Heart left ventricle (tissue), 16 donors: ENCODE data around the gene TOLLIP. TPM values are rescaled to one million over a fixed set of nuclear protein-coding genes. Genes with fewer than 3 reads are reported as not detected.

Source experiments
- ATAC-seq, 4 donors: fragments of 200-7000 bp; cut with Tn5 transposase; one replicate each; pipeline ENCODE4 v1.9.1; 2020 to 2022; ENCODE audit warnings: moderate library complexity in 4 of 4, mild to moderate bottlenecking in 3 of 4, moderate number of reproducible peaks in 1 of 4
- DNase-seq, 5 donors: peaks; one replicate each; pipeline ENCODE4 v3.0.0-alpha.2; 2020
- H3K27ac ChIP-seq, 12 donors: fragments of 200-600 bp; sonication (generic) in 4 of 12; one replicate each; pipeline versions ENCODE4 v1.5.0 to v1.8.0; 2016 to 2022; ENCODE audit warnings: mild to moderate bottlenecking in 2 of 12
- H3K27me3 ChIP-seq, 9 donors: fragments of 200-600 bp; sonication (generic) in 2 of 9; one replicate each; pipeline versions ENCODE4 v1.5.1 to v1.8.0; 2016 to 2022; ENCODE audit warnings: mild to moderate bottlenecking in 3 of 9
- H3K36me3 ChIP-seq, 9 donors: fragments of 200-600 bp; sonication (generic) in 2 of 9; one replicate each; pipeline versions ENCODE4 v1.5.0 to v1.8.0; 2018 to 2022; ENCODE audit warnings: mild to moderate bottlenecking in 2 of 9
- H3K4me1 ChIP-seq, 12 donors: fragments of 200-600 bp; sonication (generic) in 4 of 12; one replicate each; pipeline versions ENCODE4 v1.5.0 to v1.8.0; 2016 to 2022; ENCODE audit warnings: mild to moderate bottlenecking in 3 of 12
- H3K4me3 ChIP-seq, 12 donors: fragments of 200-600 bp; sonication (generic) in 4 of 12; one replicate each; pipeline versions ENCODE4 v1.5.0 to v1.8.0; 2017 to 2022; ENCODE audit warnings: mild to moderate bottlenecking in 9 of 12, moderate library complexity in 4 of 12
- H3K9me3 ChIP-seq, 12 donors: fragments of 200-600 bp; sonication (generic) in 4 of 12; one replicate each; pipeline versions ENCODE4 v1.5.0 to v1.8.0; 2016 to 2022; ENCODE audit warnings: mild to moderate bottlenecking in 1 of 12
- POLR2A ChIP-seq, 2 donors: fragments of 450-650 bp; IDR thresholded peaks; one replicate each; pipeline ENCODE4 v1.6.1; 2017; ENCODE audit warnings: antibody characterized with exemption in 2 of 2, mild to moderate bottlenecking in 2 of 2, moderate library complexity in 2 of 2
- WGBS, 4 donors: extraction: QIAGEN DNeasy Blood & Tissue Kit in 2 of 4; methylation state at CpG; one replicate each; pipeline versions ENCODE4 v1.1.5 to v1.1.7; 2013 to 2018; 5-methylcytosine and 5-hydroxymethylcytosine counted together
- intact Hi-C, 10 donors: fragments of 100-400 bp; cut with DNase I; formaldehyde crosslinking; loops; one replicate each; pipeline versions ENCODE4 v1.11.1 to v1.14.2; 2022
- polyA plus RNA-seq, 2 donors: library from polyadenylated mRNA; stranded (reverse); fragments of 200-250 nt; gene quantifications; one replicate each; pipeline ENCODE4 v1.2.3, GENCODE V29; 2013
- total RNA-seq, 9 donors: library from RNA; depleted of rRNA in 2 of 9; stranded (reverse); fragments of >200 nt in 2 of 9; fragmentation: NEBNext Ultra II Directional in 3 of 9; extraction: Animal tissue kit (Norgen Biotek cat#: 25700) in 3 of 9; gene quantifications; one replicate each; pipeline versions ENCODE4 v1.1.0 to v1.2.4, GENCODE V29; 2016 to 2023
- TF ChIP-seq, protein P1 (sequence below), 12 donors: fragments of 200-600 bp; sonication (generic) in 4 of 12; IDR thresholded peaks; one replicate each; pipeline versions ENCODE4 v1.5.0 to v1.8.0; 2018 to 2022; ENCODE audit warnings: antibody characterized with exemption in 12 of 12, mild to moderate bottlenecking in 5 of 12
- donor health status: ischemic (EF 13 %, LVEDD 7.1; RV severe dilation, severe dysfunction).
- donor health status: healthy with polysubstance abuse.
- donor health status: DM: no; HTN: yes; CAD: no.
- donor health status: DM: no; HTN: no; CAD: no.
- donor health status: ischemic (EF 25% LVEDD 6.9; RV normal size, moderate dysfunction).
- donor health status: ischemic (EF 25% LVEDD 5.7; RV mildly dilated, moderate dysfunction).
- donor health status: healthy.
- donor health status: DM: yes; HTN: yes; CAD: no.
- donor health status: ischemic (EF 35%, LVEDD 5.7; RV mildly dilated, moderate dysfunction).
- donor health status: nonischemic (EF 11% LVEDD 7.7; RV severe dilation, severe dysfunction).
- donor health status: DM: yes; HTN: yes; CAD: no.
- donor health status: PGD.
- donor health status: ischemic (EF 29% LVEDD 5.4; RV normal size, mild dysfunction).
- donor health status: nonischemic (EF 23%, LVEDD 6.1; RV moderate dilation, normal function).

TOLLIP gene
- total and polyA plus RNA-seq, 11 donors: 27.4 to 57.2 (median 44.9) TPM

DNA sequence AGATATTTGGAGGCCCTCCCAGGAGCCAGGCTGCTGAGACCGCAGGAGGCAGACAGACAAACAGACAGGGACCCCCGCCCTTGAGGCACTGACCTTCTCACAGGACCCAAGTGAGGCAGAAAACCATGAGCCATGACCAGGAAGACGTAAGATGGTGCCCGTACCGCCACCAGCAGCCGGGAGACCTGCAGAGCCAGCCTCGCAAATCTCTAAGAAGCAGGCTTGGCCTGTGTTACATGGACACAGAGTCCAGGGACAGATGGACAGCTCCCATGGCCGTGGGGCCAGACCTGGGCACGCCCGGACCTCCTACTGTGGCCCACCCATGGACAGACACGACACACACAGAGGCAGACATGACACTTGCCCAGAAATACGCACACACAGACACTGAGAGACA lies 30.7 kb upstream of the TOLLIP start:
- DNase-seq (no peak), ATAC-seq (no peak)
- whole genome bisulfite sequencing, 4 donors: 71 to 78% (median 75%) methylated on average over 12 of the region's 12 CpGs
- TF ChIP-seq POLR2A (IDR thresholded peaks at IDR 0.05): no peak
- TF ChIP-seq, protein P1, sequence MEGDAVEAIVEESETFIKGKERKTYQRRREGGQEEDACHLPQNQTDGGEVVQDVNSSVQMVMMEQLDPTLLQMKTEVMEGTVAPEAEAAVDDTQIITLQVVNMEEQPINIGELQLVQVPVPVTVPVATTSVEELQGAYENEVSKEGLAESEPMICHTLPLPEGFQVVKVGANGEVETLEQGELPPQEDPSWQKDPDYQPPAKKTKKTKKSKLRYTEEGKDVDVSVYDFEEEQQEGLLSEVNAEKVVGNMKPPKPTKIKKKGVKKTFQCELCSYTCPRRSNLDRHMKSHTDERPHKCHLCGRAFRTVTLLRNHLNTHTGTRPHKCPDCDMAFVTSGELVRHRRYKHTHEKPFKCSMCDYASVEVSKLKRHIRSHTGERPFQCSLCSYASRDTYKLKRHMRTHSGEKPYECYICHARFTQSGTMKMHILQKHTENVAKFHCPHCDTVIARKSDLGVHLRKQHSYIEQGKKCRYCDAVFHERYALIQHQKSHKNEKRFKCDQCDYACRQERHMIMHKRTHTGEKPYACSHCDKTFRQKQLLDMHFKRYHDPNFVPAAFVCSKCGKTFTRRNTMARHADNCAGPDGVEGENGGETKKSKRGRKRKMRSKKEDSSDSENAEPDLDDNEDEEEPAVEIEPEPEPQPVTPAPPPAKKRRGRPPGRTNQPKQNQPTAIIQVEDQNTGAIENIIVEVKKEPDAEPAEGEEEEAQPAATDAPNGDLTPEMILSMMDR (IDR thresholded peaks at IDR 0.05): no peak
- Histone ChIP-seq H3K36me3 (no peaks in the 10 kb centered on the region), H3K27me3 (no peaks in the 10 kb centered on the region), H3K4me1 (peaks cover 4 to 30% (median 11%) of the 10 kb centered on the region in 12 donors), H3K4me3 (no peak overlapping the region), H3K27ac (no peak overlapping the region), H3K9me3 (no peaks in the 10 kb centered on the region)
- intact Hi-C loops: loop anchor here in 1 of 10 donors (5.0 kb wide), 1 partner anchor 42 kb away; no protein-coding TSS in a partner anchor

DNA sequence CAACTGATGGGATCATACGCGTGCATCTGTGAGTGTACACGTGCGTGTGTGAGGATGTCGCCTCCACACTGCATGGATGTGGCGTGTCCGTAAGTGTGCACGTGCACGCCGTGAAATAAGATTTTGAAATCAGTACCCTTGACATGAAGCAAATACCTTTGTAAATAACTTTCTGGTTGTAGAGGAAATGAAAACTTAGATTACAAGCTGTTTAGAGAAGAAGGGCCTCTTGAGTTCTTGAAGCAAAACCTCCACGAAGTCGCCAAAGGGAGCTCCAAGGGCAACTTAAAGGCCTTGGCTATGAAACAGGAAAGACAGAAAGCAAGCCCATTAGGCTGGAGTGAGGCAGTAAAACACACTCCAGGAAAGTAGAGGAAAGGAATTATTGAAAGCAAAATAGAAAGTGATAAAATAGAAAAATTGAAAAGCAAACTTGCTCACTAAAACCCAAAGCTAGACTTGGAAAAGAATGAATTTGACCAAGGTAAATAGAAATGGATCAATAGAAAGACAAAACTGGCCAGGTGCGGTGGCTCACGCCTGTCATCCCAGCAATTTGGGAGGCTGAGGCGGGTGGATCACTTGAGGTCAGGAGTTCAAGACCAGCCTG lies 29.7 kb upstream of the TOLLIP start:
- DNase-seq (no peak), ATAC-seq (no peak)
- peaks cover 4 to 32% (median 12%) of the 10 kb centered on the region in 12 donors for H3K4me1 ChIP-seq
- no peak for TF ChIP-seq POLR2A (IDR thresholded peaks at IDR 0.05)
- TF ChIP-seq, protein P1 (IDR thresholded peaks at IDR 0.05): no peak
- intact Hi-C loops: loop anchor here in 2 of 10 donors (5.0 kb wide), 2 partner anchors 48 to 178 kb away; partner anchors contain the start of gene BRSK2 (in 1 of the 2)
- no peaks in the 10 kb centered on the region for H3K27me3 ChIP-seq
- no peak overlapping the region for H3K27ac ChIP-seq
- 71 to 86% (median 76%) methylated on average over 15 of the region's 15 CpGs for WGBS, 4 donors
- no peaks in the 10 kb centered on the region for H3K36me3 ChIP-seq
- no peaks in the 10 kb centered on the region for H3K9me3 ChIP-seq
- no peak overlapping the region for H3K4me3 ChIP-seq

DNA sequence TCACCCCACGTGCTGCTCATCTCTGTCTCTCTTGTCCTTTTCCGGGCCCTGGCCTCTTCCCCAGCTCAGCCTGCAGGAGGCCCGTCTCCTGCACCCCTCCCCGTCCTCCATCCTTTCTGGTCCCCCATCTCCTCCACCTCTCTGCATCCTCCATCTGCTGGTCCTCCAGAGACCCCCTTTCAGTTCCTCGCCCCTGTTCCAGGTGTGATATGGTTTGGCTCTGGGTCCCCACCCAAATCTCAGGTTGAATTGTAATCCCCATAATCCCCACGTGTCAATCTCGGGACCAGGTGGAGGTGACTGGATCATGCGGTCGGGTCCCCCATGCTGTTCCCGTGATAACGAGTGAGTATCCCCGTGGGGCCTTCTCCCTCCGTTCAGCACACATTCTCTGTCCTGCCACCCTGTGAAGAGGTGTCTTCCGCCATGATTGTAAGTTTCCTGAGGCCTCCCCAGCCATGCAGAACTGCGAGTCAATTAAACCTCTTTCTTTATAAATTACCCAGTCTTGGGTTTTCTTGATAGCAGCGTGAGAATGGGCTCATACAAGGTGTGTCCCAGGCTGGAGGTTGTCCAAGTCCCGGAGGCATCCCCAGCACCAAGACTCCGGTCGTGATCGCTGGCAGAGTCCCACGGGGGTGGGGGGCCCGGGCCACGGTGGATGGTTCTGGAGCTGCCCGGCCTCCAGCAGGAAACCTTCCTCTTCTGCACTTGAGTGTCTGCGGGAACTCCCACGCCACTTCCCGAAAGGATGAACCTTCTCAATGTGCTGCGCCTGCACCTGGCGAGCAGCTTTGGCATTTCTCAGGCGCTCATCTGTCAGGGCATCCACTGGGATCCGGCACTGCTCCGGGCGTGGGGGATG lies 29.0 kb upstream of the TOLLIP start:
- peaks cover 4 to 32% (median 12%) of the 10 kb centered on the region in 12 donors for H3K4me1 ChIP-seq
- H3K36me3 ChIP-seq: no peaks in the 10 kb centered on the region
- no peaks in the 10 kb centered on the region for H3K9me3 ChIP-seq
- peak in 1 of 5 donors; percentile 24 for DNase-seq
- no peak overlapping the region for H3K4me3 ChIP-seq
- no peak for TF ChIP-seq POLR2A (IDR thresholded peaks at IDR 0.05)
- TF ChIP-seq, protein P1 (IDR thresholded peaks at IDR 0.05): no peak
- no peaks in the 10 kb centered on the region for H3K27me3 ChIP-seq
- intact Hi-C loops: loop anchor here in 2 of 10 donors (5.0 kb wide), 2 partner anchors 49 to 179 kb away; partner anchors contain the start of gene BRSK2 (in 1 of the 2)
- ATAC-seq: no peak
- no peak overlapping the region for H3K27ac ChIP-seq
- WGBS, 4 donors: 59 to 74% (median 66%) methylated on average over 33 of the region's 33 CpGs

DNA sequence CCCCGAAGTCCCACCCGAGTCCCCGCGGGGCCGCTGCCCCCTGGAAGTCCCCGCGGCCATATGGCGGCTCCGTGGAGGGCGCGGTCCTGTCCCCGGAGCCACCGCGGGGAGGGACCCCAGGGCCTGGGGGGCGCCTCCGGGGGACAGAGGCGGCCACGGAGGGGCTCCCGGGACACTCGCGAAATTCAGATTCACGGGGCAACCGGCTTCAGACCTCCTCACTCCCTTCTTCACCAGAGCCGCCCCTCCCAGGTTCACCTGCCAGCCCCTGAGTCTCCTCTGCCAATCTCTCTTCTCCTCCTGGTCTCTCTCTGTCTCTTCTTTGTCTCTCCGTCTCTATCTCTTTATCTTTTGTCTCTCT lies 28.2 kb upstream of the TOLLIP start:
- DNase-seq (peak in 1 of 5 donors; percentile 18), ATAC-seq (no peak)
- intact Hi-C loops: loop anchor here in 3 of 10 donors (2.0 to 5.0 kb wide), 3 partner anchors 27 to 180 kb away; partner anchors contain the start of gene BRSK2 (in 1 of the 3)
- peak overlapping the region in 2 of 12 donors; percentile 62 to 80 for H3K27ac ChIP-seq
- TF ChIP-seq, protein P1 (IDR thresholded peaks at IDR 0.05): no peak
- H3K4me1 ChIP-seq: peaks cover 4 to 32% (median 12%) of the 10 kb centered on the region in 12 donors
- WGBS, 4 donors: 35 to 44% (median 38%) methylated on average over 10 to 25 of the region's 25 CpGs
- no peaks in the 10 kb centered on the region for H3K9me3 ChIP-seq
- H3K36me3 ChIP-seq: no peaks in the 10 kb centered on the region
- H3K4me3 ChIP-seq: peak overlapping the region in 2 of 12 donors; percentile 56
- no peaks in the 10 kb centered on the region for H3K27me3 ChIP-seq
